Pulmonary artery endothelial cell (primary cell): ENCODE results near the gene ENC1. TPM values are rescaled to one million over a fixed set of nuclear protein-coding genes. Genes with fewer than 3 reads are reported as not detected.

Experiments used
- DNase-seq: peaks from one replicate; pipeline ENCODE4 v3.0.0-alpha.2; 2011; ENCODE audit warnings: low read depth, low spot score
- total RNA-seq: library from RNA; depleted of rRNA; stranded (reverse); fragments of >200 nt; gene quantifications from 2 replicates; pipeline ENCODE4 v1.2.3, GENCODE V29; 2014

Gene ENC1
- total RNA-seq, 1 donor from 2014 or later = 71.5 TPM

- no peak for DNase-seq
These were observed 31.6 kb downstream of the ENC1 start for GRCh38 chr5:74608736-74609601.

- no peak for DNase-seq
These were observed 34.8 kb downstream of the ENC1 start for GRCh38 chr5:74605759-74606158.

- DNase-seq = no peak
These were observed 37.2 kb downstream of the ENC1 start for GRCh38 chr5:74603376-74603775.

- DNase-seq = no peak
These were observed 41.4 kb downstream of the ENC1 start for GRCh38 chr5:74599148-74599547.

GRCh38 chr5:74598731-74599130 is 41.8 kb downstream of the ENC1 start:
- DNase-seq = no peak

- no peak for DNase-seq
These were observed 43.6 kb downstream of the ENC1 start for GRCh38 chr5:74596927-74597326.

GRCh38 chr5:74595143-74595925 is 45.2 kb downstream of the ENC1 start:
- peak; percentile 92 for DNase-seq

- DNase-seq = peak; percentile 56
These were observed 46.1 kb downstream of the ENC1 start for GRCh38 chr5:74594137-74595040.

GRCh38 chr5:74589204-74590056 is 51.1 kb downstream of the ENC1 start:
- no peak for DNase-seq

GRCh38 chr5:74588415-74588814 is 52.1 kb downstream of the ENC1 start:
- no peak for DNase-seq

- DNase-seq = no peak
These were observed 52.6 kb downstream of the ENC1 start for GRCh38 chr5:74587890-74588289.

- DNase-seq = no peak
These were observed 53.2 kb downstream of the ENC1 start for GRCh38 chr5:74587300-74587699.

- DNase-seq = peak; percentile 75
These were observed 53.7 kb downstream of the ENC1 start for GRCh38 chr5:74586856-74587255.

- DNase-seq = no peak
These were observed 57.7 kb downstream of the ENC1 start for GRCh38 chr5:74582853-74583252.

GRCh38 chr5:74581988-74582365 is 58.6 kb downstream of the ENC1 start:
- no peak for DNase-seq

- no peak for DNase-seq
These were observed 59.8 kb downstream of the ENC1 start for GRCh38 chr5:74580729-74581109.

- DNase-seq = no peak
These were observed 61.3 kb downstream of the ENC1 start for GRCh38 chr5:74579215-74579614.

- DNase-seq = no peak
These were observed 62.0 kb downstream of the ENC1 start for GRCh38 chr5:74578356-74579044.
